Mesenteric fat pad (tissue), 1 donor: ENCODE results near the gene RABEP1. TPM values are rescaled to one million over a fixed set of nuclear protein-coding genes. Genes with fewer than 3 reads are reported as not detected.
A peak's percentile ranks its signal among the peaks of the same experiment; 100 is the strongest.
"Not testable (repeated sequence)": the region's sequence is repeated elsewhere in the genome, so short reads cannot be mapped to it uniquely, and the experiment has no call there.

Experiments used
- DNase-seq: peaks from one replicate; pipeline ENCODE4 v3.0.0-alpha.2; 2020; ENCODE audit warnings: low spot score
- total RNA-seq: library from RNA; stranded (reverse); fragmentation: NEBNext Ultra II Directional; extraction: Animal tissue kit (Norgen Biotek cat#: 25700); gene quantifications from one replicate; pipeline ENCODE4 v1.2.1, GENCODE V29; 2021
- donor health status: DM: yes; HTN: yes; CAD: no.

RABEP1 gene
- total RNA-seq, 1 donor from 2014 or later: 65.7 TPM

DNA sequence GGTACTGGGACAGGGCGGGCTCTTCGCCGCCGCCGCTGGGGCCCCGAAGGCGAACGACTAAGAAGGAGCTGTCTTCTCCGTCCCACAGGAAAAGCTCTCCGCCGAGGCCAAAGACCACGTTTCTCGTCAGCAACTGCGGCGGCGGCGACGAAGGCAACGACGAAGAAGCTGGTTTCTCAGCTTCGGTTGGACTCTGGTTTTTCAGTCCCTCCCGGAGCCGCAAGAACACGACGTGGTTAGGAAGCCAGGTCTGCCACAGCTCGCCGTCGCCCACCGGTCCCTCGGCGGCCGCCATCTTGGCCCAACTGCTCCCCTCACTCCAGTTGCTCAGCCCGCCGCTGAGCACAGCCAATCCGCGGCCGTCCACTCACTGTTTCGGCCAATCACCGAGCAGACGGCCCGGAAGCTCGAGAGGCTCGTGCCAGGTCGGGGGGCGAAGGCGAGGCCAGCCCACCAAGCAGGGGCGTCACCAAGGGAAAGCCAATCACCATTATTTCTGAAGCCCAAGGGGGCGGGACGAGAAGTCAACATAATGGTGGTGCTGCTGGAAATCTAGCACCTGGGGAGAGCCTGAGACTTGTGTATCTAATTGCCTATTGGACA is 137.4 kb downstream of the RABEP1 start, which contains the start of gene NUP88:
Gene NUP88 (minus strand): TSS at position 307 of the 603 bp plus-strand sequence. CDS start 12 bp downstream, at position 295.
- DNase-seq: peak; percentile 98

- peak; percentile 92 for DNase-seq
Observed at GRCh38 chr17:5419959-5420653, 138.0 kb downstream of the RABEP1 start, which contains the start of gene RPAIN. Gene RPAIN (plus strand): TSS chr17:5420182. CDS start chr17:5420211, 29 bp downstream.

GRCh38 chr17:5422505-5422904 is 140.4 kb downstream of the RABEP1 start:
- DNase-seq: no peak

DNA sequence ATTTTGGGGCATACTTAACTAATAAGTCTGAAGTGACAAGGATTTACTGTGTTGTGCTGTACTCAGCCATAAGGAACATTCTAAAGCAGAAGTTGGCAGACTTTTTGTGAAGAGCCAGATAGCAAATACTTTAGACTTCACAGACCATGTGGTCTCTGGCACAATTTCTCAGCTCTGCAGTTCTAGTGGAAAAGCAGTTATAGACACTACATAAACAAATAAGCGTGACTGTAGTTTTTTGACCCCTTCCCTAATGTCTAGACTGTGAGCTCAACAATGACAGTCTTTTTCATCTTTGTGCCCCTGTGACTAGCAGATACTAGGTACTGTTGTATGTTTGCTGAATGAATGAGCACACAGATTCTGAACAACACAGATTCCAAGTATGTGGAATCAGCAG is 142.8 kb downstream of the RABEP1 start:
- DNase-seq: no peak

- no peak for DNase-seq
Observed at GRCh38 chr17:5425826-5426225, 143.7 kb downstream of the RABEP1 start.

DNA sequence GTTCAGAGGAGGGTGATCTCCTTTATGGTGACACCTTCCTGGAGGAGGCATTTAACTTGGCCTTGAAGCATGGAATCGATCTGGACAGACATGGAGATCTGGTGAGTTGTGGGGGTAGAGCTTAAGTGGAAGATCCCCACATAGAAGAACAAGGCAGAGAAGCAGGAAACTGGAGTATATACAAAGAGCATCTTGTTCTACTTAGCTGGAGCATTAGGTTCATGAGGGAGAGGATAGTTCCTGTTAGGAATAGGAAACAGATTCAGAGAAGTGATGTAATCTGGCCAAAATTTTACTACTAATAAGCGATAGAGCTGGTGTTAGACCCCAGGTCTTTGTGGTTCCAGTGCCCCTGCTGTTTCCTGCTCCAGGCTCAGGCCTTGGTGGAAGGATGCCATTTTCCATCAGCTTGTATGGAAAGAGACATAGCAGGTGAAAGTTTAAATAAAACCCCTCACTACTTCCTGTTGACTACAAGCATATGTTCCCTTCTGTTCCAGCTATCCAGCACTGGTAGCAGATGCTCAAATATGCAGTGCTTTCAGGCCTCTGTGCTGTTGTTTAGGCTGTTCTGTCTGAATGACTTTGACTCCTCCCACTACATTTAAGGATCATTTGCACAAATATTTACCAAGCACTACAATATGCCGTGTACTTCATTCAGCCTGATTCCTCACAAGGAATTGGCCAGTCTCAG is 147.3 kb downstream of the RABEP1 start:
- no peak for DNase-seq

- DNase-seq: no peak
Observed at GRCh38 chr17:5430413-5430999, 148.4 kb downstream of the RABEP1 start.

- DNase-seq: not testable (repeated sequence)
Observed at GRCh38 chr17:5431234-5431633, 149.2 kb downstream of the RABEP1 start.

DNA sequence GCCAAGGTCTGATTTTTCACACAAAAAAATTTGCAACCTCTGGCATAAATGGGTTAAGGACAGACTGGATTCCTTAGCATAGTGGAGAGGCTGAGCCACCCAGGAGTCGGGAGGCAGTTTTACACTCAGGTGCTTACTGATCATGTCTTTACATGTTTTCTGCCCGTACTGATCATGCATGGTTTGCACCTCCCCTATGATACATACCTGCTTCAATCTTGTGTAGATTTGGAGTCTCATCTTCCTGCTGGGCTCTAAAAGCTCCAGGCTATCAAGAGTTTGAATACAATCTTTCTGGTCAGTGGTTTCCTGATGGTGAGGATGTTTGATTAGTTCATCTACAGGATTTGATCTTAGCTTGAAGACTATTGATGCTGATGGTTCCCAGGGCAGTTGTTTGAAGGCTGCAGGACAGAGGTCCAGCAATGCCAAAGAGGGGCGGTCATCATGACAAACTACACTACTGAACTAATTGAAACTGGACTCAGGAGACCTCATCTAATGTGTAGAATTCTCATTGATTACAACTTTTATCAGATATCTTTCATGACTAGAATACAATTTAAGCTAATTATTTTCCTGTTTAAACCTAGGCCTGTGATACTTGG is 150.0 kb downstream of the RABEP1 start:
- no peak for DNase-seq

DNA sequence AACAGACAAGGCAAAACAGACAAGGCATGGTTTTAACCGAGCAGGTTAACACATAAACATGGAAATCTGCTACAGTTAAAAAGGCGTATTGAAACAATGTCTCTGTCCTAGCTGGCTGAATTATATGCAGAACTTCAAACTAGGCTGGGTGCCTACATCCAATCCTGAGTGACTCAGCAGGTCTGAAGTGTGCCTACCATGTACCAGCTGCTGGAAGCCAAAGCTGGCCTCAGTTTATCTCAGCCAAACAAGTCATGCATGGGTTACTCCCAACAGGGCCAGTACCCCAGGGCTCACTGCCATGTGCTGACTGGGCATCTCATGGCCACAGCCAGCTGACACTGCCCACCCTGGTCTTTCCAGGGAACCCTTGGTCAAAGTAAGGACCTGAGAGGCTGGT is 152.9 kb downstream of the RABEP1 start:
- DNase-seq: no peak

Other genes with a start within 250 kb of the RABEP1 start
- gene SLC52A1, start 246.9 kb upstream of the RABEP1 start, total RNA-seq: 0.22 TPM
- 4.2 TPM for gene ZFP3, start 203.8 kb upstream of the RABEP1 start, total RNA-seq
- gene ZNF232, start 170.4 kb upstream of the RABEP1 start, total RNA-seq: 4.6 TPM
- gene USP6, start 166.3 kb upstream of the RABEP1 start, total RNA-seq: 0.26 TPM
- 2.8 TPM for gene ZNF594, start 90.4 kb upstream of the RABEP1 start, total RNA-seq
- gene SCIMP, start 47.4 kb upstream of the RABEP1 start, total RNA-seq: 7.6 TPM
- gene NUP88, start 137.4 kb downstream of the RABEP1 start, total RNA-seq: 59.5 TPM
- gene RPAIN, start 137.9 kb downstream of the RABEP1 start, total RNA-seq: 32.1 TPM
- 110 TPM for gene C1QBP, start 156.9 kb downstream of the RABEP1 start, total RNA-seq
- gene DHX33, start 186.7 kb downstream of the RABEP1 start, total RNA-seq: 14.5 TPM
- 73.4 TPM for gene DERL2, start 203.9 kb downstream of the RABEP1 start, total RNA-seq
- 12.9 TPM for gene MIS12, start 204.3 kb downstream of the RABEP1 start, total RNA-seq